Sigmoid colon (tissue), 7 donors: ENCODE measurements around the gene FBXO46. TPM values are rescaled to one million over a fixed set of nuclear protein-coding genes. Genes with fewer than 3 reads are reported as not detected.

Source experiments
- DNase-seq: peaks from one replicate; pipeline ENCODE4 v3.0.0-alpha.2; 2019
- H3K27ac ChIP-seq, 4 donors: fragments of 200-600 bp; sonication (generic); one replicate each; pipeline ENCODE4 v1.5.1; 2016 to 2019; ENCODE audit warnings: mild to moderate bottlenecking in 1 of 4
- H3K27me3 ChIP-seq, 3 donors: fragments of 200-600 bp; sonication (generic); one replicate each; pipeline ENCODE4 v1.5.1; 2019; ENCODE audit warnings: mild to moderate bottlenecking in 1 of 3
- H3K36me3 ChIP-seq, 4 donors: fragments of 200-600 bp; sonication (generic); one replicate each; pipeline ENCODE4 v1.5.1; 2016 to 2019
- H3K4me1 ChIP-seq, 4 donors: fragments of 200-600 bp; sonication (generic); one replicate each; pipeline ENCODE4 v1.5.1; 2017 to 2019
- H3K4me3 ChIP-seq, 4 donors: fragments of 200-600 bp; sonication (generic); one replicate each; pipeline ENCODE4 v1.5.1; 2017 to 2019; ENCODE audit warnings: mild to moderate bottlenecking in 2 of 4, moderate library complexity in 1 of 4
- H3K9me3 ChIP-seq, 4 donors: fragments of 200-600 bp in 3 of 4; sonication (generic) in 3 of 4; one replicate each; pipeline versions ENCODE4 v1.5.1 to v1.6.1; 2013 to 2019
- EP300 ChIP-seq, 4 donors: sonication (generic); formaldehyde crosslinking; IDR thresholded peaks; one replicate each; pipeline ENCODE4 v1.6.1; 2017; ENCODE audit warnings: antibody characterized with exemption in 4 of 4
- POLR2A ChIP-seq, 2 donors: fragments of 450-650 bp; IDR thresholded peaks; one replicate each; pipeline ENCODE4 v1.6.1; 2016; ENCODE audit warnings: antibody characterized with exemption in 2 of 2, mild to moderate bottlenecking in 2 of 2, moderate library complexity in 2 of 2
- POLR2AphosphoS5 ChIP-seq, 4 donors: sonication (generic); formaldehyde crosslinking; IDR thresholded peaks; one replicate each; pipeline ENCODE4 v1.6.1; 2017; ENCODE audit warnings: antibody characterized with exemption in 4 of 4
- WGBS, 2 donors: extraction: QIAGEN DNeasy Blood & Tissue Kit; methylation state at CpG; one replicate each; pipeline ENCODE4 v1.1.7; 2013; 5-methylcytosine and 5-hydroxymethylcytosine counted together
- intact Hi-C: fragments of 100-400 bp; cut with DNase I; formaldehyde crosslinking; loops from one replicate; pipeline ENCODE4 v1.15.1; 2023
- polyA plus RNA-seq, 3 donors: library from polyadenylated mRNA; stranded (reverse); fragments of 200-250 nt; gene quantifications; one replicate each; pipeline ENCODE4 v1.2.3, GENCODE V29; 2013
- small RNA-seq, 3 donors: library from RNA; depleted of rRNA; stranded (forward); fragments of <200 nt; gene quantifications; one replicate each; pipeline ENCODE3, GENCODE V24; 2016
- total RNA-seq, 4 donors: library from RNA; depleted of rRNA; stranded (reverse); fragments of >200 nt; gene quantifications; one replicate each; pipeline ENCODE4 v1.1.0, GENCODE V29; 2016
- TF ChIP-seq, protein P1 (sequence below), 4 experiments: fragments of 450-650 bp in 3 of 4; fragments of 200-600 bp in 1 of 4; IDR thresholded peaks; one replicate each; pipeline ENCODE4 v1.5.1; 2016 to 2019; ENCODE audit warnings: antibody characterized with exemption in 4 of 4, mild to moderate bottlenecking in 3 of 4, moderate library complexity in 2 of 4
- donor health status: healthy with polysubstance abuse.
- donor health status: Bipolar disorder and iron deficiency.
- donor health status: healthy.

FBXO46 gene
- total and polyA plus RNA-seq, 7 donors: 7.1 to 16.5 (median 9.5) TPM

DNA sequence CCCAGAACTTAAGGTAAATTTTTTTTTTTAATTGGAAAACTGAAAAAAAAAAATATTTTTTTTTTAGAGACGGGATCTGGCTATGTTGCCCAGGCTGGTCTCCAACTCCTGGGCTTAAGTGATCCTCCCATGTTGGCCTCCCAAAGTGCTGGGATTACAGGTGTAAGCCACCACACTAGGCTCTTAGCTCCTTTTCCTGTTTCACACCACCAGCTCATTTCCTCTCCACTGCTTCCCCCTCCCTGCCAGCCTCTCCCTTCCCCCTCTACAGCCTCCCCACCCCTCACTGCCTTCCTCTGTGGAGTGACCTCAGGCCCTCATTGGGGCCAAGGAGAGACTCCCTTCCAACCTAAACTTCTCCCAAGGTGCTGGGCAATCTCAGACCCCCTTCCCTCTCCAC lies 66.9 kb downstream of the FBXO46 start:
- no peak overlapping the region for H3K4me3 ChIP-seq
- peaks cover 0 to 10% (median 9%) of the 10 kb centered on the region in 4 donors for H3K4me1 ChIP-seq
- intact Hi-C loops: no loop called here
- H3K27me3 ChIP-seq: peaks cover 10 to 60% (median 59%) of the 10 kb centered on the region in 3 donors
- no peaks in the 10 kb centered on the region for H3K9me3 ChIP-seq
- no peaks in the 10 kb centered on the region for H3K36me3 ChIP-seq
- TF ChIP-seq POLR2AphosphoS5 (IDR thresholded peaks at IDR 0.05): no peak
- TF ChIP-seq, protein P1, sequence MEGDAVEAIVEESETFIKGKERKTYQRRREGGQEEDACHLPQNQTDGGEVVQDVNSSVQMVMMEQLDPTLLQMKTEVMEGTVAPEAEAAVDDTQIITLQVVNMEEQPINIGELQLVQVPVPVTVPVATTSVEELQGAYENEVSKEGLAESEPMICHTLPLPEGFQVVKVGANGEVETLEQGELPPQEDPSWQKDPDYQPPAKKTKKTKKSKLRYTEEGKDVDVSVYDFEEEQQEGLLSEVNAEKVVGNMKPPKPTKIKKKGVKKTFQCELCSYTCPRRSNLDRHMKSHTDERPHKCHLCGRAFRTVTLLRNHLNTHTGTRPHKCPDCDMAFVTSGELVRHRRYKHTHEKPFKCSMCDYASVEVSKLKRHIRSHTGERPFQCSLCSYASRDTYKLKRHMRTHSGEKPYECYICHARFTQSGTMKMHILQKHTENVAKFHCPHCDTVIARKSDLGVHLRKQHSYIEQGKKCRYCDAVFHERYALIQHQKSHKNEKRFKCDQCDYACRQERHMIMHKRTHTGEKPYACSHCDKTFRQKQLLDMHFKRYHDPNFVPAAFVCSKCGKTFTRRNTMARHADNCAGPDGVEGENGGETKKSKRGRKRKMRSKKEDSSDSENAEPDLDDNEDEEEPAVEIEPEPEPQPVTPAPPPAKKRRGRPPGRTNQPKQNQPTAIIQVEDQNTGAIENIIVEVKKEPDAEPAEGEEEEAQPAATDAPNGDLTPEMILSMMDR (IDR thresholded peaks at IDR 0.05): no peak
- no peak for TF ChIP-seq POLR2A (IDR thresholded peaks at IDR 0.05)
- TF ChIP-seq EP300 (IDR thresholded peaks at IDR 0.05): no peak
- no peak overlapping the region for H3K27ac ChIP-seq
- no peak for DNase-seq
- WGBS, 2 donors: 92 to 98% methylated on average over 1 of the region's 1 CpG

- H3K36me3 ChIP-seq: no peaks in the 10 kb centered on the region
- no peaks in the 10 kb centered on the region for H3K4me1 ChIP-seq
- H3K27me3 ChIP-seq: peaks cover 0 to 32% (median 27%) of the 10 kb centered on the region in 3 donors
- no peak overlapping the region for H3K27ac ChIP-seq
- intact Hi-C loops: no loop called here
- H3K9me3 ChIP-seq: no peaks in the 10 kb centered on the region
- no peak overlapping the region for H3K4me3 ChIP-seq
- 28 to 33% methylated on average over 8 of the region's 8 CpGs for WGBS, 2 donors
- no peak for TF ChIP-seq POLR2AphosphoS5 (IDR thresholded peaks at IDR 0.05)
- TF ChIP-seq POLR2A (IDR thresholded peaks at IDR 0.05): no peak
- TF ChIP-seq EP300 (IDR thresholded peaks at IDR 0.05): no peak
- TF ChIP-seq, protein P1 (IDR thresholded peaks at IDR 0.05): no peak
- no peak for DNase-seq
These were observed 70.1 kb downstream of the FBXO46 start for GRCh38 chr19:45660636-45661035.

Small RNAs within 50 kb of the gene (small RNA-seq; reads per million reads assigned to genes)
- 0 reads per million in 3 donors for gene MIR642A

Other genes starting within 250 kb of the FBXO46 start
- 10 to 100 TPM; 15.0 to 23.5 (median 19.2) TPM for gene RTN2, start 233.8 kb downstream of the FBXO46 start, total RNA-seq
- 10 to 100 TPM in 2 of 3 donors, 1 to 10 TPM in 1; 9.5 to 15.0 (median 12.0) TPM for gene RTN2, start 233.8 kb downstream of the FBXO46 start, polyA plus RNA-seq
- gene PPM1N, start 232.5 kb downstream of the FBXO46 start, total RNA-seq: 1 to 10 TPM; 1.2 to 2.5 (median 2.2) TPM
- gene PPM1N, start 232.5 kb downstream of the FBXO46 start, polyA plus RNA-seq: 1 to 10 TPM; 3.0 to 4.2 (median 3.5) TPM
- gene VASP, start 223.4 kb downstream of the FBXO46 start, total RNA-seq: 100 to 1,000 TPM; 101 to 205 (median 128) TPM
- gene VASP, start 223.4 kb downstream of the FBXO46 start, polyA plus RNA-seq: 100 to 1,000 TPM; 160 to 223 (median 164) TPM
- gene OPA3, start 146.1 kb downstream of the FBXO46 start, total RNA-seq: 1 to 10 TPM; 5.4 to 9.9 (median 8.1) TPM
- 10 to 100 TPM in 1 of 3 donors, 1 to 10 TPM in 2; 3.0 to 11.3 (median 4.4) TPM for gene OPA3, start 146.1 kb downstream of the FBXO46 start, polyA plus RNA-seq
- 1 to 10 TPM in 1 of 4 donors, under 1 TPM in 3; 0.55 to 1.9 (median 0.85) TPM for gene GPR4, start 128.7 kb downstream of the FBXO46 start, total RNA-seq
- gene GPR4, start 128.7 kb downstream of the FBXO46 start, polyA plus RNA-seq: 1 to 10 TPM in 2 of 3 donors, under 1 TPM in 1; 0.46 to 1.8 (median 1.8) TPM
- gene EML2, start 91.5 kb downstream of the FBXO46 start, total RNA-seq: 10 to 100 TPM; 10.4 to 34.6 (median 14.7) TPM
- gene EML2, start 91.5 kb downstream of the FBXO46 start, polyA plus RNA-seq: 10 to 100 TPM; 40.2 to 75.6 (median 40.5) TPM
- gene GIPR, start 62.7 kb downstream of the FBXO46 start, total RNA-seq: not detected
- gene GIPR, start 62.7 kb downstream of the FBXO46 start, polyA plus RNA-seq: 10 to 100 TPM in 1 of 3 donors, 1 to 10 TPM in 1, under 1 TPM in 1; 0.69 to 11.8 (median 3.6) TPM
- 100 to 1,000 TPM; 145 to 261 (median 242) TPM for gene SNRPD2, start 38.9 kb downstream of the FBXO46 start, total RNA-seq
- gene SNRPD2, start 38.9 kb downstream of the FBXO46 start, polyA plus RNA-seq: 100 to 1,000 TPM; 271 to 423 (median 382) TPM
- 1 to 10 TPM; 2.1 to 4.7 (median 3.4) TPM for gene QPCTL, start 38.2 kb downstream of the FBXO46 start, total RNA-seq
- 1 to 10 TPM; 1.2 to 7.6 (median 1.6) TPM for gene QPCTL, start 38.2 kb downstream of the FBXO46 start, polyA plus RNA-seq
- gene MEIOSIN, start 2.5 kb upstream of the FBXO46 start, total RNA-seq: not detected
- gene MEIOSIN, start 2.5 kb upstream of the FBXO46 start, polyA plus RNA-seq: not detected
- 10 to 100 TPM; 16.8 to 20.7 (median 18.7) TPM for gene SIX5, start 38.4 kb upstream of the FBXO46 start, total RNA-seq
- 10 to 100 TPM in 1 of 3 donors, 1 to 10 TPM in 2; 4.2 to 11.6 (median 7.8) TPM for gene SIX5, start 38.4 kb upstream of the FBXO46 start, polyA plus RNA-seq
- gene DMPK, start 51.6 kb upstream of the FBXO46 start, total RNA-seq: 100 to 1,000 TPM in 3 of 4 donors, 10 to 100 TPM in 1; 62.2 to 219 (median 168) TPM
- 10 to 100 TPM in 1 of 3 donors, 1 to 10 TPM in 2; 7.2 to 43.0 (median 8.8) TPM for gene DMPK, start 51.6 kb upstream of the FBXO46 start, polyA plus RNA-seq
- gene DMWD, start 61.9 kb upstream of the FBXO46 start, total RNA-seq: 10 to 100 TPM; 21.1 to 59.5 (median 36.8) TPM
- 10 to 100 TPM; 13.2 to 30.4 (median 14.8) TPM for gene DMWD, start 61.9 kb upstream of the FBXO46 start, polyA plus RNA-seq
- not detected for gene RSPH6A, start 84.4 kb upstream of the FBXO46 start, total RNA-seq
- gene RSPH6A, start 84.4 kb upstream of the FBXO46 start, polyA plus RNA-seq: under 1 TPM in 1 of 3 donors, not detected in 2; 0.12 TPM
- gene SYMPK, start 132.3 kb upstream of the FBXO46 start, total RNA-seq: 10 to 100 TPM; 18.2 to 31.3 (median 25.3) TPM
- 10 to 100 TPM; 26.4 to 84.4 (median 30.7) TPM for gene SYMPK, start 132.3 kb upstream of the FBXO46 start, polyA plus RNA-seq
- gene FOXA3, start 133.4 kb upstream of the FBXO46 start, total RNA-seq: under 1 TPM in 1 of 4 donors, not detected in 3; 0.49 TPM
- 10 to 100 TPM; 28.1 to 72.8 (median 57.1) TPM for gene FOXA3, start 133.4 kb upstream of the FBXO46 start, polyA plus RNA-seq
- 10 to 100 TPM; 18.0 to 25.5 (median 20.8) TPM for gene IRF2BP1, start 155.2 kb upstream of the FBXO46 start, total RNA-seq
- 10 to 100 TPM in 2 of 3 donors, 1 to 10 TPM in 1; 7.8 to 15.2 (median 11.3) TPM for gene IRF2BP1, start 155.2 kb upstream of the FBXO46 start, polyA plus RNA-seq
- 1 to 10 TPM; 1.8 to 6.1 (median 3.0) TPM for gene MYPOP, start 171.7 kb upstream of the FBXO46 start, total RNA-seq
- 1 to 10 TPM; 6.2 to 8.3 (median 6.6) TPM for gene MYPOP, start 171.7 kb upstream of the FBXO46 start, polyA plus RNA-seq
- gene NANOS2, start 183.9 kb upstream of the FBXO46 start, total RNA-seq: not detected
- under 1 TPM in 2 of 3 donors, not detected in 1; 0.46 to 0.60 TPM for gene NANOS2, start 183.9 kb upstream of the FBXO46 start, polyA plus RNA-seq
- gene NOVA2, start 243.0 kb upstream of the FBXO46 start, total RNA-seq: 1 to 10 TPM in 2 of 4 donors, under 1 TPM in 2; 0.36 to 3.0 (median 1.2) TPM
- gene NOVA2, start 243.0 kb upstream of the FBXO46 start, polyA plus RNA-seq: 1 to 10 TPM in 1 of 3 donors, under 1 TPM in 2; 0.23 to 1.1 (median 0.60) TPM